SH-SY5Y (cell line): ENCODE data around the gene TRUB2.

Experiments used
- GATA2 ChIP-seq: IDR thresholded peaks from 2 replicates; pipeline ENCODE4 v1.6.1; 2011; ENCODE audit warnings: mild to moderate bottlenecking, low read depth, low read length
- GATA3 ChIP-seq: IDR thresholded peaks from 2 replicates; pipeline ENCODE4 v1.6.1; 2011; ENCODE audit warnings: low read depth, mild to moderate bottlenecking, low read length, moderate library complexity

TRUB2 gene

DNA sequence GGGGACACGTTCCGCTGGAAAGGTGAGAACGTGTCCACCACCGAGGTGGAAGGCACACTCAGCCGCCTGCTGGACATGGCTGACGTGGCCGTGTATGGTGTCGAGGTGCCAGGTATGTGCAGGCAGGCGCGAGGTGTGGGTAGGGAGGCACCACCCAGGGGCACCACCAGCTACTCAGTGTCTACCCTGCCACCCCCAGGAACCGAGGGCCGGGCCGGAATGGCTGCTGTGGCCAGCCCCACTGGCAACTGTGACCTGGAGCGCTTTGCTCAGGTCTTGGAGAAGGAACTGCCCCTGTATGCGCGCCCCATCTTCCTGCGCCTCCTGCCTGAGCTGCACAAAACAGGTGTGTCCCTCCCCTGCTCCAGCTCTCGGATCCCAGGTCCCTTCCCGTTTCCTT, 33.2 kb upstream of the TRUB2 start:
- no peak for TF ChIP-seq GATA3
- no peak for TF ChIP-seq GATA2

DNA sequence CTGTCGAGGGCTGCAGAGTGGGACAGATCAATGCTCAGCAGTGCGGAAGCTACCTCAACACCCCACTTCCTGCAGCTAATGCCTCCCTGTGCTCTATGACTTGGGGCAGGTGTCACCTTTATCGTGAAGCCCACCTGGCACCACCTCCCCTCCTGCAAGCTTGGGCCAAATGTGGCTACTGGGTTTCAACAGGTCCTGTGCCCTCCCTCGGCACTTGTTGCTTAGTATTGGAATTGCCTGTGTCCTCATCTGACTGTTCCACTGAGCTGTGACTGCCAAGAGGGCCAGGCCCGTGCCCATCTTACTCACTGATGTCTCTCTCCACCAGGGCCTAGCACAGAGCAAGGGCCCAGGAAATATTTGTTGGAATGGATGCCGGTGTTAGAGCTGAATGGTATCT, 27.5 kb upstream of the TRUB2 start:
- TF ChIP-seq GATA3 (no peak), GATA2 (no peak)

DNA sequence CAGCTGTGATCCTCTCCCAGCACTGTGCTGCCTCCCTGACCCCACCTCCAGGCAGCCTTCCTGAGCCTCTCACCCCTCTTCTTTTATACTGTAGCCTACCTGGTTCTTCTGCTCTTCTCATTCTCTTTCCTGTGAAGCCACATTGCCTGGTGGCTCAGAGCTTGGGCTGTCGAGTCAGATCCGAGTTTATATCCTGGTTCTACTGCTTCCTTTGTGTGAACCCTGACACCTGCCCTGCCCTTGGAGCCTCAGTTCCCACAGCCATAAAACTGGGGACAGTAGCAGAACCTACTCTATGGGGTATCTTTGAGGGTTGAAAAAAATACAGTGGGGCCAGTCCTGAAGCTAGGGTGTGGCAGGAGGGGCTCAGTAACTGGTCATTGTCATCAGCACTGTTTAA, 26.9 kb upstream of the TRUB2 start:
- TF ChIP-seq GATA2: no peak
- TF ChIP-seq GATA3: no peak

DNA sequence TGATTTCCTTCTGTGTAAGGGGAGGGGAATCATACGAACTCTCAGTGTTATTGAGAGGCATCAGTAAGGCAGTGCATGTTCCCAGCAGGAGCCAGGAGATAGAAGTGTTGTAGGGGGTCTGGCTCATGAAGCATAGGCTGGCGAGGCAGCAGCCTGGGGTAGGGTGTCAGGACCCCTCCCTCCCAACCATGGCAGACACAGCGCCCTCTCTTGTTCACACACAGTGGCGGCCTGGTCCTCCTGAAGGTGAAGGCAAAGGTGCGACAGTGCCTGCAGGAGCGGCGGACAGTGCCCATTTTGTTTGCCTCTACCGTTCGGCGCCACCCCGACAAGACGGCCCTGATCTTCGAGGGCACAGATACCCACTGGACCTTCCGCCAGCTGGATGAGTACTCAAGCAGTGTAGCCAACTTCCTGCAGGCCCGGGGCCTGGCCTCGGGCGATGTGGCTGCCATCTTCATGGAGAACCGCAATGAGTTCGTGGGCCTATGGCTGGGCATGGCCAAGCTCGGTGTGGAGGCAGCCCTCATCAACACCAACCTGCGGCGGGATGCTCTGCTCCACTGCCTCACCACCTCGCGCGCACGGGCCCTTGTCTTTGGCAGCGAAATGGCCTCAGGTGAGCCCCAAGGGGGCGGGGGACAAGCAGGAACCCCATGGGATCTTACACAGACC, 22.8 kb upstream of the TRUB2 start:
- TF ChIP-seq GATA2 (no peak), GATA3 (no peak)

DNA sequence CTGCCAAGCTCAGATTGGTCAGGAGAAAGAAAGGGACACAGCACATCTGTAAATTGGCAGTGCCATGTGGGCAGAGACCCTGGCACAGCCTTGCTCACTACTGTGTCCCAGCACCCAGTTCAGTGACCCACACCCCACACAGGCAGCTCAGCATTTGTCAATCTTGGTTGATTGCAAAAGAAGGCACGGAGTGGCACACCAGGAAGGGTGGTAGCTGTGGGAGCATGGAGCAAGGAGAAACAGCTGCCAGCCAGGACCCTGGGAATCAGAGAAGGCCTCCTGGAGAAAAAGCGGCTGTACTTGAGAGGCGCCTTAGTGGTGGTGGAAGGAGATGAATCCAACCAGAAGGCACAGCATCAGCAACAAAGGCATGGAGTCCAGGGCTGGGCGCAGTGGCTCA, 21.6 kb upstream of the TRUB2 start:
- TF ChIP-seq GATA3: no peak
- TF ChIP-seq GATA2: no peak

DNA sequence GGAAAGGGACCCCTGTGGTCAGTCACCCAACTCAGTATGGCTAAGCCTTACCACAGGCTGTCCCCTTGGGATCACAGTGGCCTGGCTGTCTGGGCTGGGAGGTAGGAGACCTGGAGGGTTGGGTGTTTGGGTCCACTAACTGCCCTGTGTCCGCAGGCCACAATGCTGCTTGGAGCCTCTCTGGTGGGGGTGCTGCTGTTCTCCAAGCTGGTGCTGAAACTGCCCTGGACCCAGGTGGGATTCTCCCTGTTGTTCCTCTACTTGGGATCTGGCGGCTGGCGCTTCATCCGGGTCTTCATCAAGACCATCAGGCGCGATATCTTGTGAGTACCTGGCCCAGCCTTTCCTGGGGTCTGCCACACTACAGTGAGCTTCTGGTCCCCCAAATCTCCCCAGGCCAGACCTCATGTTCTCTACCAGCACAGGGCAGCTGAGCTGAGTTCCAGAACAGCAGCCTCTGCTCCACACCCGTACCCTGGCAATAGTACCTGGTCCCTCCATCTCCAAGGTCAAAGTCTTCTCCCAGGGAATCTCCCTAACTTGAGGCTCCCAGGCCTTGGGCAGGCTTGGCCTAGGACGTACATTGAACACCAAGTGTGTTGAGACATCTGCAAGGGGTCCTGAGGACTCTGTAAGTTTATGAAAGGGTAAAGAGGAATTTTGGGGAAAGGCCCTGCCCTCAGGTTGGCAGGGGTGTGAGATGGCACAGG, 20.9 kb upstream of the TRUB2 start:
- TF ChIP-seq GATA3 (no peak), GATA2 (no peak)

DNA sequence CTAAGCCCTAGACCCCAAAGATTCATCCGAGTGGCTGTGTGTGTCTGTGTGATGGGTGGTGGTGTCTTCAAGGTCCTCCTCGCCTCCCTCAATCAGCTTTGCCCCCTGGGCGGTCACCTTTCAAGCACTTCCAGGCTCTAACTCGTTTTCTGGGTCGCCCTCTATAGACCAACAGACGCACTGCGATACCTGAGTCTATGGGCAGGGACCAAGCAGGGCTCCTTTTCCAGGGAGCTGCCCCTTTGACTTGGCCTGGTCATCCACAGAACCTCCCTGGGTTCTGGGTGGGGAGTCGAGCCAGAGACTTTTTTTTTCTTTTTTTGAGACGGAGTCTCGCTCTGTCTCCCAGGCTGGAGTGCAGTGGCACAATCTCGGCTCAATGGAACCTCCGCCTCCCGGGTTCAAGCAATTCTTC, 19.2 kb upstream of the TRUB2 start:
- no peak for TF ChIP-seq GATA3
- TF ChIP-seq GATA2: no peak

DNA sequence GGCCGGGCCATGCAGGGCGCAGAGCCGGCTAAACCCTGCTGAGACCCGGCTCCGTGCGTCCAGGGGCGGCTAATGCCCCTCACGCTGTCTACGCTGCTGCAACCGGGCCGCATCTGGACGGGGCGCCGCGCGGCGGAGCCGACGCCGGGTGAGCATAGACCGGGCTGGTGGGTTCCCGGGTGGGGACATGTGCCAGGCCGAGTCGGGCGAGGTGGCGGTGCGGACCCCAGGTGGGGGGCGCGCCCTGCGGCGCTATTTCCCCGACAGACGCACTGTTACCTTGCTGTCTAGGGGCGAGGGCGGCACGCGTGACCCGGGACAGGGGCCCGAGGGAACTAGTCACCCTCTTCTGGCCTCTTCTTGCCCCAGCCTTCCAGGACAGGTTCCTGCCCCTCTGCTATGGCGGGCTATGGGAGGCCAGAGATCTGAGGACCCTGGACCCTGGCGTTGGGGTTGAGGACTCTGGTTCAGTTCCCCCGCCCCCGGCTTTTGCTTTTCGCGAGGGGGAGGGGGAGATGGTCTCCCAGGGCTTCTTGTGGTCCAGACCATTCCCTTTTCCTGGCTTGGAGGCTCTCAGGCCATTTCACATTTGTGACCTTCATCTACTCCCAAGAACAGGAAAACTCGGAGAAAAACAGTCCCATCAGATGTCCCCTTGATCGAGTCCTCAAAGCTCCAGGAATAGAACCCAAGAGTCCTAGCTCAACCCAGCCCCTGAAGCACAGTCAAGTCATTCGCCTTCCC, 18.6 kb upstream of the TRUB2 start:
- TF ChIP-seq GATA3: no peak
- TF ChIP-seq GATA2: no peak

DNA sequence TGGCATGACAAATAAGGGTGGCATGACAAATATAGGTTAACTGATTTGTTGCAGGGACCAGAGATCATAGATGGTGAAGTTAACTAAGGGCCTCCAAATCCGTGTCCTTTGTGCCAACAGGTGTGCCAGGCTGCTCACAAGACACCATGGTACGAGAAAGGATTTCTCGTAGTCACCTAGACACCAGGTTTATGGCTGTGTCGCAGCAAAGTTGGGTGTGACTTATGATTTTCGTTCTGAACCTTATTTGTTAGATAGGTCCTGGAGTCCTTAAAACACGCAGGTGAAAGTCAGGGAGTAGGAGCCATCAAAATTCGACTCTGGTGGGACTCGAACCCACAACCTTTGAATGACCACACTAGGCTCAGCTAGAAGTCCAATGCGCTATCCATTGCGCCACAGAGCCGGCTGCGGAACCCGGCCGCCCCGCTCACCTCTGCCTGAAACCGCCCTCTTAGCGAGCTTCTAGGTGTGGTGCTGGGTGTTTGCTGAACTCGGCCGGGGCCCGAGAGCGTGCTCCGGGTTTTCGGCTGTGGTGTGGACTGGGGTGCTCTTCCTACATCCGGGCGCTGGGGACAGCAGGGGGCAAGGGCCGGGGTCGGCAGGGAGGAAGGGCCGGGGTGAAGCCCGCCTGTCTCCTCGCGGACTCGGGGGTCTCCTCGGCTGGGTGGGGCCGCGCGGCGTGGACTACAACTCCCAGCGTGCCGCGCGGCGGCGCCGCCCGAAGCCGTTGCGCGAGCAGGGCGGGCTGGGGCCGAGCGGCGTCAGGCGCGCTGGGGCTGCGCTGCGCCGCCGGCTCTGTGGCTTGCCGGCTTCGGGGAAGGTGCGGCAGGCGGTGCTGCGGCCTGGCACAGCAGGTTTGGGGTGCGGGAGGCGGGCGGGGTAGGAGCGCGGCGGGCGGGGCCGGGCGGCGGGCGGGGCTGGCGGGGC, 17.8 kb upstream of the TRUB2 start, which contains the start of gene SLC27A4:
SLC27A4 (plus strand) TSS at position 767 of the 930 bp plus-strand sequence. CDS start 2,606 bp downstream, outside the sequence.
- TF ChIP-seq GATA2 (no peak), GATA3 (no peak)

DNA sequence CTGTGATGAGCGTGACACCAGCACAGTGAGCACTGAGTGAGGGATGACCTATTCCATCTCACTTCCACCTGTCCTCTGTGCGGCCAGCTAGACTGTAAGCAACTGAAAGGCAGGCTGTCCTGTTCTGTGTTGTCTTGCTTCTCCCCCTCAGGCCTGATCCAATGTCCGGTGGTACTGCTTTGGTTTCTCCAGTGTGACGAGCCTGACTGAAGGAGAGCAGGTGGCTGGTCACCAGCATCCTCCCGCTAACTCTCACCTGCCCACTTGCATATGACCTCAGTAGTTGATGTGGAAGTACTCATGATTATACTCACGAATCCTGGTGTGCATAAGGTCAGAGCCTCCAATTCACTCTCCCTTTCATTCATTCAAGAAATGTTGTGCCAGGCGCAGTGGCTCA, 15.7 kb upstream of the TRUB2 start:
- TF ChIP-seq GATA3: no peak
- no peak for TF ChIP-seq GATA2

DNA sequence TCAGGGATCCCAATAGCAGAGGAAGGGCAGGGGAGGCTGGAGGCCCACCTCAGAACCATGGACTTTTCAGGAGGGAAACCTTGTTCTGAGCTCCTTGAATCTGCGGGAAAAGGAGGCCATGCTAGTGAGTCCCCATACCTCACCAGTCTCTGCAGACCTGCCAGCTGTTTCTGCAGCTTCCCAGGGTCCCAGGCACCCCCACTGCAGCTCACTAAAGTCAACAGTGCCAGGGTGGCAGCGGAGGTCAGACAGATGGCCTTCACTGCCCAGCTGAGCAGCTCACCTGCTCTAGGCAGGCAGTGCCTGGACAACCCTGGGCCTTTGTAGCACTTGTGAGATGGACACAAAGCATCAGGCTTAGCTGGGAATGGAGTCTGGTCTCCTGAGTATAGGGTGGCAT, 13.7 kb upstream of the TRUB2 start:
- no peak for TF ChIP-seq GATA3
- TF ChIP-seq GATA2: no peak

DNA sequence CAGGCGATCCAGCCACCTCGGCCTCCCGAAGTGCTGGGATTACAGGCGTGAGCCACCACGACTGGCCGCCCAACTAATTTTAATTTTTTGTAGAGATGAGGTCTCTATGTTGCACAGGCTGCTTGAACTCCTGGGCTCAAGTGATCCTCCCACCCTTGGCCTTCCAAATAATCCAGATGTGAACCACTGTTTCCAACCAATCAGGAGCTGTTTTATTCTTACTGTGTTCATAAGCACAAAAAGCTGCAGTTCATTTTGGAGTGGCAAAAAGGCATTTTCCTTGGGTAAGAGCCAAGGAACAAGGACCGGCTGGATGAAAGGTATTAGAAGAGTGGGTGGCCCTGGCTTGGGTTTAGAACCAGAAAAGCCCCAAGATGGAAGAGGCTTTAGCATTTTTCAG, 12.9 kb upstream of the TRUB2 start:
- TF ChIP-seq GATA2 (no peak), GATA3 (no peak)

DNA sequence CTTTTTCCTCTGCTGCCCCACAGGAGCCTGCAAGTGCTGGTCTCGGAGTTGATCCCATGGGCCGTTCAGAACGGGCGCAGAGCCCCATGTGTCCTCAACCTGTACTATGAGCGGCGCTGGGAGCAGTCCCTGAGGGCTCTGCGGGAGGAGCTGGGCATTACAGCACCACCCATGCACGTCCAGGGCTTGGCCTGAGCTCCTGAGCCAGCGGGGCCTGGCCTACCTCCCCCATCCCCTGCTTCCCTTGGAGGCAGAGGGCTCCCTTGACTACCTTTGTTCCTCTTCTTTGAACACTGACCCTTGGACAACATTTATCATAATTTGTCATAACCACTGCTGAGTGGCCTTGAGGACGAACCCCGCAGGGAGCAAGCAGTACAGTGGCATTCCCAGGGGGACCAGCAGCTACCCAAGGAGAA, 11.2 kb upstream of the TRUB2 start:
- no peak for TF ChIP-seq GATA3

DNA sequence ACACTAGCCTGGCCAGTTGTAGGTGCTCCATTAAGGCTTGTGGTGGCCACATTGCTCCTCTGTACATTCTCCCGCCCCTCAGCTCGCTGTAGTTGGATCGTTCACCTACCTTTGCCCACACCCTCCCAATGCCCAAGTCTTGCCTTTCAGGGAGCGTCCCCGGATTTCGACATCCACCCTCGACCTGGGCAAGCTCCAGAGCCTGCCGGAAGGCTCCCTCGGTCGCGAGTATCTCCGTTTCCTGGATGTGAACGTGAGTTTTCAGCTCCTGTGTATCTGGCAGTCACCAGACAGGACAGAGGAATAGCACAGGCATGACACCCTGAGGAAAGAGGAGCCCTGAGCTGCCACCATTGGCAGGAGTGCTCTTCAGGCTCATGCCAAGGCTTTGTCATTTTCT, 3.4 kb upstream of the TRUB2 start:
- no peak for TF ChIP-seq GATA2
- no peak for TF ChIP-seq GATA3

DNA sequence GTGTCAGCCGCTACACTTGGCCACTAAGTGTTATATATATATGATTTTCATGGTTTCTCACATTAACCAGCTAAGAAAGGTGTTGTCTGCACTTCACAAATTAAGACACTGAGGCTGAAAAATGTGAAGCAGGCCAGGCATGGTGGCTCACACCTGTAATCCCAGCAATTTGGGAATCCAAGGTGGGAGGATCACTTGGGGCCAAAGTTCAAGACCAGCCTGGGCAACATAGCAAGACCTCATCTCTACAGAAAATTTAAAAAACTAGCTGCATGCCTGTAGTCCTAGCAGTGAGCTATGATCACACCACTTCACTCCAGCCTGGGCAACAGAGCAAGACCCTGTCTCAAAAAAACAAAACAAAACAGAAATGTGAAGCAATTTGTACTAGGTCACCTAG, 2.2 kb upstream of the TRUB2 start:
- TF ChIP-seq GATA3: no peak
- TF ChIP-seq GATA2: no peak
